H9 (cell line): ENCODE data around the gene MYO7B. TPM values are rescaled to one million over a fixed set of nuclear protein-coding genes. Genes with fewer than 3 reads are reported as not detected.

Experiments used
- DNase-seq: peaks from one replicate; pipeline ENCODE4 v3.0.0-alpha.2; 2017
- H2AFZ ChIP-seq: one replicate; pipeline ENCODE4 v1.6.1; 2013; ENCODE audit warnings: mild to moderate bottlenecking, low read length, control low read depth, moderate library complexity
- H2AK5ac ChIP-seq: 2 replicates; pipeline ENCODE4 v1.6.1; 2013; ENCODE audit warnings: low read length, control low read depth, mixed read lengths; ENCODE audit not compliant: insufficient read length
- H2BK120ac ChIP-seq: one replicate; pipeline ENCODE4 v1.6.1; 2013; ENCODE audit warnings: low read depth, mild to moderate bottlenecking, low read length, control low read depth, inconsistent platforms; ENCODE audit not compliant: poor library complexity, severe bottlenecking
- H2BK12ac ChIP-seq: 2 replicates; pipeline ENCODE4 v1.6.1; 2013; ENCODE audit warnings: low read length, control low read depth, mixed read lengths, low read depth; ENCODE audit not compliant: insufficient read length
- H2BK15ac ChIP-seq: 2 replicates; pipeline ENCODE4 v1.6.1; 2013; ENCODE audit warnings: low read depth, low read length, control low read depth
- H2BK20ac ChIP-seq: one replicate; pipeline ENCODE4 v1.6.1; 2013; ENCODE audit warnings: low read depth, mild to moderate bottlenecking, low read length, control low read depth, inconsistent platforms; ENCODE audit not compliant: poor library complexity, severe bottlenecking
- H2BK5ac ChIP-seq: 2 replicates; pipeline ENCODE4 v1.6.1; 2013; ENCODE audit warnings: low read length, control low read depth, mixed read lengths; ENCODE audit not compliant: insufficient read length
- H3K14ac ChIP-seq: 2 replicates; pipeline ENCODE4 v1.6.1; 2013; ENCODE audit warnings: low read length, control low read depth; ENCODE audit not compliant: insufficient read depth
- H3K18ac ChIP-seq: 2 replicates; pipeline ENCODE4 v1.6.1; 2013; ENCODE audit warnings: low read depth, mild to moderate bottlenecking, mixed read lengths, low read length, control low read depth; ENCODE audit not compliant: insufficient read length
- H3K23ac ChIP-seq: 2 replicates; pipeline ENCODE4 v1.6.1; 2013; ENCODE audit warnings: low read length, control low read depth, mixed read lengths, low read depth; ENCODE audit not compliant: insufficient read length
- H3K23me2 ChIP-seq: 2 replicates; pipeline ENCODE4 v1.6.1; 2013; ENCODE audit warnings: low read depth, mild to moderate bottlenecking, mixed read lengths, low read length, control low read depth; ENCODE audit not compliant: insufficient read length, poor library complexity, severe bottlenecking
- H3K27ac ChIP-seq: 2 replicates; pipeline ENCODE4 v1.5.1; 2013; ENCODE audit warnings: low read length, control low read depth, mixed read lengths, low read depth; ENCODE audit not compliant: insufficient read length
- H3K27me3 ChIP-seq: 2 replicates; pipeline ENCODE4 v1.6.1; 2013; ENCODE audit warnings: low read length, control low read depth, inconsistent platforms; ENCODE audit not compliant: insufficient read depth
- H3K4ac ChIP-seq: 2 replicates; pipeline ENCODE4 v1.6.1; 2013; ENCODE audit warnings: low read depth, mild to moderate bottlenecking, control low read depth, inconsistent platforms, low read length, moderate library complexity
- H3K4me1 ChIP-seq: 2 replicates; pipeline ENCODE4 v1.6.1; 2013; ENCODE audit warnings: low read length, control low read depth, inconsistent platforms; ENCODE audit not compliant: insufficient read depth
- H3K4me2 ChIP-seq: 2 replicates; pipeline ENCODE4 v1.6.1; 2013; ENCODE audit warnings: low read length, control low read depth, mixed read lengths; ENCODE audit not compliant: insufficient read length, insufficient read depth
- H3K56ac ChIP-seq: 2 replicates; pipeline ENCODE4 v1.6.1; 2013; ENCODE audit warnings: low read depth, mild to moderate bottlenecking, mixed read lengths, low read length, control low read depth; ENCODE audit not compliant: insufficient read length
- H3K79me1 ChIP-seq: 2 replicates; pipeline ENCODE4 v1.6.1; 2013; ENCODE audit warnings: low read depth, mild to moderate bottlenecking, moderate library complexity, low read length, control low read depth, inconsistent platforms; ENCODE audit not compliant: insufficient read depth, poor library complexity, severe bottlenecking
- H3K79me2 ChIP-seq: 2 replicates; pipeline ENCODE4 v1.6.1; 2013; ENCODE audit warnings: low read length, control low read depth, inconsistent platforms; ENCODE audit not compliant: insufficient read depth
- H3K9ac ChIP-seq: 2 replicates; pipeline ENCODE4 v1.6.1; 2013; ENCODE audit warnings: low read length, control low read depth, mixed read lengths; ENCODE audit not compliant: insufficient read length; ENCODE audit errors: extremely low read depth
- H3K9me3 ChIP-seq: one replicate; pipeline ENCODE4 v1.6.1; 2013; ENCODE audit warnings: low read depth, low read length, inconsistent platforms; ENCODE audit not compliant: control insufficient read depth
- H3T11ph ChIP-seq: one replicate; pipeline ENCODE4 v1.6.1; 2013; ENCODE audit warnings: mild to moderate bottlenecking, low read length, control low read depth, inconsistent platforms
- H4K20me1 ChIP-seq: one replicate; pipeline ENCODE4 v1.6.1; 2013; ENCODE audit not compliant: control insufficient read depth, insufficient read length, insufficient read depth
- H4K5ac ChIP-seq: 2 replicates; pipeline ENCODE4 v1.6.1; 2013; ENCODE audit warnings: low read depth, mild to moderate bottlenecking, mixed read lengths, low read length, control low read depth; ENCODE audit not compliant: insufficient read length
- H4K8ac ChIP-seq: replicated peaks from 2 replicates; pipeline ENCODE4 v1.6.1; 2013; ENCODE audit warnings: low read length, control low read depth, mixed read lengths, low read depth; ENCODE audit not compliant: insufficient read length
- H4K91ac ChIP-seq: 2 replicates; pipeline ENCODE4 v1.6.1; 2013; ENCODE audit warnings: low read depth, mild to moderate bottlenecking, moderate library complexity, mixed read lengths, low read length, control low read depth; ENCODE audit not compliant: insufficient read length
- H3K27ac Mint-ChIP-seq, 3 experiments: 2 replicates in 2 of 3; 3 replicates in 1 of 3; pipeline ENCODE4 v1.8.0; 2020 to 2021; ENCODE audit warnings: mixed read lengths in 3 of 3, mild to moderate bottlenecking in 1 of 3, moderate library complexity in 1 of 3
- H3K27me3 Mint-ChIP-seq: 2 replicates; pipeline ENCODE4 v1.8.0; 2021; ENCODE audit warnings: low read depth, mild to moderate bottlenecking, moderate library complexity, mixed read lengths
- H3K36me3 Mint-ChIP-seq, 3 experiments: 2 replicates in 2 of 3; 3 replicates in 1 of 3; pipeline ENCODE4 v1.8.0; 2020 to 2021; ENCODE audit warnings: low read depth in 3 of 3, mixed read lengths in 3 of 3; ENCODE audit not compliant: insufficient read depth in 1 of 3
- H3K4me1 Mint-ChIP-seq, 2 experiments: 2 replicates each; pipeline ENCODE4 v1.8.0; 2020; ENCODE audit warnings: mixed read lengths in 2 of 2
- H3K4me3 Mint-ChIP-seq, 2 experiments: 2 replicates in 1 of 2; 3 replicates in 1 of 2; pipeline ENCODE4 v1.8.0; 2020 to 2021; ENCODE audit warnings: mild to moderate bottlenecking in 2 of 2, mixed read lengths in 2 of 2, moderate library complexity in 1 of 2
- H3K9me3 Mint-ChIP-seq, 2 experiments: 2 replicates in 1 of 2; 3 replicates in 1 of 2; pipeline ENCODE4 v1.8.0; 2020; ENCODE audit warnings: mild to moderate bottlenecking in 2 of 2, mixed read lengths in 2 of 2, moderate library complexity in 1 of 2
- WGBS: extraction: QIAGEN DNeasy Blood & Tissue Kit; methylation state at CpG from one replicate; pipeline ENCODE4 v1.1.7; 2013; ENCODE audit warnings: missing lambda C conversion rate, low lambda C conversion rate, mixed read lengths; ENCODE audit not compliant: insufficient read length; ENCODE audit errors: extremely low coverage; 5-methylcytosine and 5-hydroxymethylcytosine counted together
- total RNA-seq: library from RNA; stranded (reverse); gene quantifications from 2 replicates; pipeline ENCODE4 v1.2.1, GENCODE V29; 2021
- TF ChIP-seq, protein P1 (sequence below): fragments of 200-600 bp; sonication (generic); conservative IDR thresholded peaks from 3 replicates; pipeline ENCODE4 v1.8.0; 2021; ENCODE audit warnings: antibody characterized with exemption, mild to moderate bottlenecking

Gene MYO7B
- total RNA-seq, 1 experiment from 2014 or later, result not detected

DNA sequence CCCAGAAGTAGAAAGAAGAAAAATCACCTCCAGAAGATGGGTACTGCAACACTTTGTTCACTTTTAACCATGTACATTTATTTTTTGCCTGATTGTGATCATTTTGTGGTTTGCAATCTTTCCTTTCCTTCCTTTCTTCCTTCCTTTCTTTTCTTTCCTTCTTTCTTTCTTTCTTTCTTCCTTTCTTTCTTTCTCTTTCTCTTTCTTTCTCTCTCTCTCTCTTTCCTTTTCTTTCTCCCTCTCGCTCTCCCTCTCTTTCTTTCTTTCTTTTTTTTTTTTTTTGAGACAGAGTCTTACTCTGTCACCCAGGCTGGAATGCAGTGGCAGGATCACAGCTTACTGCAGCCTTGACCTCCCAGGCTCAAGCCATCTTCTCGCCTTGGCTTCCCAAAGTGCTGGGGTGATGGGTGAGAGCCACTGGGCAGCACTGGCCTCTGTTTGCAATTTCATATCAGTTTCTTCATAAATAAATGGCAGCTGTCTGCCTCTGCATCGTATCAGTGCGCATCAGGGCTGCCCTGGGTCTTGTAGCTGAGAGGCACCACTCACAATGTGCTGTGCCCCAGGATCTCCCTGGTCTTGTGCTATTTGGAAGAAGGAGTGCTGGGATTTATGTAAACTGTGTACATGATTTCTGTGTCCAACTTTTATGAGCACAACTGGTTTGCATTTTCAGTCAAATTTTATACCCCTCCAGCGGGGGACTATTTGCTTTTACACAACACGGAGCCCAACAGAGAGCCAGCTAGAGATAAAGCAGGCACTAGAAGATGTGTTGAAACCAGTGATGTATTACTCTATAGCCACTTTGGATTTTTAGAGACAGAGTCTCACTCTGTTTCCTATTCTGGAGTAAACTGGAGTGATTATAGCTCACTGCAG, 146.7 kb downstream of the MYO7B start:
- no peak overlapping the region for H3K27ac ChIP-seq
- no peaks in the 10 kb centered on the region for H4K20me1 ChIP-seq
- H3T11ph ChIP-seq, result no peak overlapping the region
- H3K4me2 ChIP-seq, result no peak overlapping the region
- no peak overlapping the region for H3K14ac ChIP-seq
- DNase-seq, result no peak
- no peak overlapping the region for H2BK15ac ChIP-seq
- Mint-ChIP-seq H3K27ac (no peak overlapping the region), H3K4me1 (peaks cover 6 to 13% of the 10 kb centered on the region in 2 experiments), H3K27me3 (peaks cover 31% of the 10 kb centered on the region), H3K4me3 (no peak overlapping the region), H3K9me3 (no peaks in the 10 kb centered on the region), H3K36me3 (no peaks in the 10 kb centered on the region)
- H3K79me1 ChIP-seq, result no peaks in the 10 kb centered on the region
- H3K4ac ChIP-seq, result no peak overlapping the region
- no peaks in the 10 kb centered on the region; the same call in 1 of the 2 replicates for H3K4me1 ChIP-seq
- H4K91ac ChIP-seq, result no peak overlapping the region
- TF ChIP-seq, protein P1, sequence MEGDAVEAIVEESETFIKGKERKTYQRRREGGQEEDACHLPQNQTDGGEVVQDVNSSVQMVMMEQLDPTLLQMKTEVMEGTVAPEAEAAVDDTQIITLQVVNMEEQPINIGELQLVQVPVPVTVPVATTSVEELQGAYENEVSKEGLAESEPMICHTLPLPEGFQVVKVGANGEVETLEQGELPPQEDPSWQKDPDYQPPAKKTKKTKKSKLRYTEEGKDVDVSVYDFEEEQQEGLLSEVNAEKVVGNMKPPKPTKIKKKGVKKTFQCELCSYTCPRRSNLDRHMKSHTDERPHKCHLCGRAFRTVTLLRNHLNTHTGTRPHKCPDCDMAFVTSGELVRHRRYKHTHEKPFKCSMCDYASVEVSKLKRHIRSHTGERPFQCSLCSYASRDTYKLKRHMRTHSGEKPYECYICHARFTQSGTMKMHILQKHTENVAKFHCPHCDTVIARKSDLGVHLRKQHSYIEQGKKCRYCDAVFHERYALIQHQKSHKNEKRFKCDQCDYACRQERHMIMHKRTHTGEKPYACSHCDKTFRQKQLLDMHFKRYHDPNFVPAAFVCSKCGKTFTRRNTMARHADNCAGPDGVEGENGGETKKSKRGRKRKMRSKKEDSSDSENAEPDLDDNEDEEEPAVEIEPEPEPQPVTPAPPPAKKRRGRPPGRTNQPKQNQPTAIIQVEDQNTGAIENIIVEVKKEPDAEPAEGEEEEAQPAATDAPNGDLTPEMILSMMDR, result no peak
- no peak overlapping the region for H3K9ac ChIP-seq
- no peak overlapping the region for H2BK120ac ChIP-seq
- WGBS, result no CpG with 5 or more reads among the region's 6 CpGs
- H3K23me2 ChIP-seq, result no peaks in the 10 kb centered on the region
- H2AFZ ChIP-seq, result no peak overlapping the region
- no peaks in the 10 kb centered on the region for H3K27me3 ChIP-seq
- no peak overlapping the region for H2BK20ac ChIP-seq
- H3K79me2 ChIP-seq, result no peaks in the 10 kb centered on the region
- H3K9me3 ChIP-seq, result no peaks in the 10 kb centered on the region
- H2BK5ac ChIP-seq, result no peak overlapping the region
- no peak overlapping the region for H3K18ac ChIP-seq
- H4K8ac ChIP-seq, result no peak overlapping the region
- no peak overlapping the region for H3K56ac ChIP-seq
- H2AK5ac ChIP-seq, result no peak overlapping the region
- H2BK12ac ChIP-seq, result no peak overlapping the region
- no peak overlapping the region for H4K5ac ChIP-seq
- no peak overlapping the region for H3K23ac ChIP-seq
